ENCODE data around the gene PHACTR1.

Gene PHACTR1

DNA sequence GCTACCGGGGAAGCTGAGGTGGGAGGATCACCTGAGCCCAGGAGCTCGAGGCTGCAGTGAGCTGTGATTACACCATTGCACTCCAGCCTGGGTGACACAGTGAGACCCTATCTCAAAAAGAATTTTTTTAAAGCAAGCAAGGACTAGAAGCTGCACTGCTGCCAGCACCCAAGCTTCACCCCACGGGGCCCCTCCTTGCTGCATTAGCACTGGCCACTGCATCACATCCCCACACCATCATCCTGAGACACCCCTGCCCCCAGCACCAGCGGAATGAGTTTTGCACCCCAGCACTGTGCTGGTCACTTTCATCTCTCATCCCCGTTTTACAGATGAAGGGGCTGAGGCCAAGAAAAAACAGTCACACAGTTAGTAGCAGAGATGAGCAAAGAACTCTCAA lies 580.8 kb downstream of the PHACTR1 start:
- Histone ChIP-seq H3K18ac (ENCODE audit: low read length) (no peak overlapping the region), H3K9ac (ENCODE audit: low read depth, low read length, poor library complexity) (no peak overlapping the region), H3K27me3 (ENCODE audit: control insufficient read depth in 3 of 3, insufficient read depth in 3 of 3, low read depth in 1 of 3, low read length in 3 of 3) (no peaks in the 10 kb centered on the region), H3K9me3 (replicated peaks in 1 of 2; ENCODE audit: control insufficient read depth in 2 of 2, insufficient read depth in 1 of 2, low read depth in 1 of 2, low read length in 2 of 2) (no peaks in the 10 kb centered on the region), H3K36me3 (replicated peaks in 1 of 2; ENCODE audit: control insufficient read depth in 2 of 2, insufficient read depth in 2 of 2, low read length in 2 of 2) (peaks cover 45 to 88% of the 10 kb centered on the region in 2 donors), H3K79me1 (ENCODE audit: low read depth, low read length) (no peaks in the 10 kb centered on the region), H2AFZ (ENCODE audit: low read length) (no peak overlapping the region), H3K4me3 (ENCODE audit: low read length in 2 of 2) (no peak overlapping the region), H2BK15ac (ENCODE audit: low read length) (no peak overlapping the region), H4K8ac (ENCODE audit: low read depth, low read length) (no peak overlapping the region), H4K91ac (ENCODE audit: low read depth, low read length, poor library complexity) (no peak overlapping the region), H3K4me2 (ENCODE audit: insufficient read depth, low read length, poor library complexity, severe bottlenecking) (no peak overlapping the region), H2BK120ac (ENCODE audit: low read depth, low read length) (no peak overlapping the region), H3K4ac (ENCODE audit: low read length) (no peak overlapping the region), H3K23ac (ENCODE audit: low read depth, low read length, poor library complexity) (no peak overlapping the region), H3K14ac (ENCODE audit: low read length) (no peak overlapping the region), H2AK5ac (ENCODE audit: low read depth, low read length) (no peak overlapping the region), H3K27ac (replicated peaks; ENCODE audit: low read length) (no peak overlapping the region), H2BK5ac (ENCODE audit: low read length) (no peak overlapping the region), H2BK12ac (ENCODE audit: low read length) (no peak overlapping the region), H3K4me1 (ENCODE audit: control insufficient read depth in 2 of 2, insufficient read depth in 1 of 2, low read depth in 1 of 2, low read length in 2 of 2) (no peaks in the 10 kb centered on the region)
- DNase-seq (ENCODE audit: low spot score), result no peak
- WGBS, 2 donors (ENCODE audit: extremely low coverage in 2 of 2, insufficient read length in 2 of 2, insufficient replicate concordance in 1 of 2), result no CpG with 5 or more reads among the region's 5 CpGs

- H2BK5ac ChIP-seq (ENCODE audit: low read length), result no peak overlapping the region
- H3K23ac ChIP-seq (ENCODE audit: low read depth, low read length, poor library complexity), result no peak overlapping the region
- no peak overlapping the region for H3K14ac ChIP-seq (ENCODE audit: low read length)
- no peaks in the 10 kb centered on the region for H3K79me1 ChIP-seq (ENCODE audit: low read depth, low read length)
- H2AK5ac ChIP-seq (ENCODE audit: low read depth, low read length), result no peak overlapping the region
- no peak overlapping the region for H3K4ac ChIP-seq (ENCODE audit: low read length)
- no peak overlapping the region for H3K4me3 ChIP-seq (ENCODE audit: low read length in 2 of 2)
- H2BK120ac ChIP-seq (ENCODE audit: low read depth, low read length), result no peak overlapping the region
- no peak overlapping the region for H4K8ac ChIP-seq (ENCODE audit: low read depth, low read length)
- no peak overlapping the region for H3K18ac ChIP-seq (ENCODE audit: low read length)
- no peaks in the 10 kb centered on the region for H3K4me1 ChIP-seq (ENCODE audit: control insufficient read depth in 2 of 2, insufficient read depth in 1 of 2, low read depth in 1 of 2, low read length in 2 of 2)
- no peak overlapping the region for H4K91ac ChIP-seq (ENCODE audit: low read depth, low read length, poor library complexity)
- no peak for DNase-seq (ENCODE audit: low spot score)
- H2BK15ac ChIP-seq (ENCODE audit: low read length), result no peak overlapping the region
- H3K27me3 ChIP-seq (ENCODE audit: control insufficient read depth in 3 of 3, insufficient read depth in 3 of 3, low read depth in 1 of 3, low read length in 3 of 3), result no peaks in the 10 kb centered on the region
- no peak overlapping the region for H2AFZ ChIP-seq (ENCODE audit: low read length)
- peaks cover 49 to 89% of the 10 kb centered on the region in 2 donors for H3K36me3 ChIP-seq (replicated peaks in 1 of 2; ENCODE audit: control insufficient read depth in 2 of 2, insufficient read depth in 2 of 2, low read length in 2 of 2)
- H3K9ac ChIP-seq (ENCODE audit: low read depth, low read length, poor library complexity), result no peak overlapping the region
- WGBS, 2 donors (ENCODE audit: extremely low coverage in 2 of 2, insufficient read length in 2 of 2, insufficient replicate concordance in 1 of 2), result no CpG with 5 or more reads among the region's 3 CpGs
- no peak overlapping the region for H3K4me2 ChIP-seq (ENCODE audit: insufficient read depth, low read length, poor library complexity, severe bottlenecking)
- no peak overlapping the region for H3K27ac ChIP-seq (replicated peaks; ENCODE audit: low read length)
- no peak overlapping the region for H2BK12ac ChIP-seq (ENCODE audit: low read length)
- H3K9me3 ChIP-seq (replicated peaks in 1 of 2; ENCODE audit: control insufficient read depth in 2 of 2, insufficient read depth in 1 of 2, low read depth in 1 of 2, low read length in 2 of 2), result no peaks in the 10 kb centered on the region
Measured at GRCh38 chr6:13298446-13298845, 581.9 kb downstream of the PHACTR1 start.

DNA sequence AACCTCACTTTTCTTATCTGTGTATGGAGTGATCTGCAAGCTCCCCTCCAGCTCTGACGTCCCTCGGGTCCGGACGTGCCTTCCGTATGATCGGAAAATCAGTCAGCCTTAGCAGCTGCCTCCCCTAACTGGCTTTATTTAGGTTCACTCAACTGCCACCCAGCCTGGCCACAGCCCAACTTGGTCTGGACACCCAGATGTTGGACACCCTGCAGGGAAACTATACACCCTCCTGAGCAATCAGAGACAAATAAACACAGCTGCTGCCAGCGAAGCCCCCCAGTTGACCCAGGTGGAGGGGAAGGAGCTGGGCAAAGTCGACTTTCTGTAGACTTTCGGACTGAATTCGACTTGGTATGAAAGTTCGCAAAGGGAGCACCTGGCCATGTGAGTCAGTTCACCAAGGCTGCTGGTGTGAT lies 582.8 kb downstream of the PHACTR1 start:
- no peak for DNase-seq (ENCODE audit: low spot score)
- no peak overlapping the region for H3K18ac ChIP-seq (ENCODE audit: low read length)
- no peak overlapping the region for H3K4ac ChIP-seq (ENCODE audit: low read length)
- no peaks in the 10 kb centered on the region for H3K27me3 ChIP-seq (ENCODE audit: control insufficient read depth in 3 of 3, insufficient read depth in 3 of 3, low read depth in 1 of 3, low read length in 3 of 3)
- H3K27ac ChIP-seq (replicated peaks; ENCODE audit: low read length), result no peak overlapping the region
- no peak overlapping the region for H4K8ac ChIP-seq (ENCODE audit: low read depth, low read length)
- no peaks in the 10 kb centered on the region for H3K4me1 ChIP-seq (ENCODE audit: control insufficient read depth in 2 of 2, insufficient read depth in 1 of 2, low read depth in 1 of 2, low read length in 2 of 2)
- H3K4me3 ChIP-seq (ENCODE audit: low read length in 2 of 2), result no peak overlapping the region
- H2BK5ac ChIP-seq (ENCODE audit: low read length), result no peak overlapping the region
- no peak overlapping the region for H3K9ac ChIP-seq (ENCODE audit: low read depth, low read length, poor library complexity)
- no peak overlapping the region for H2AFZ ChIP-seq (ENCODE audit: low read length)
- no peak overlapping the region for H4K91ac ChIP-seq (ENCODE audit: low read depth, low read length, poor library complexity)
- WGBS, 2 donors (ENCODE audit: extremely low coverage in 2 of 2, insufficient read length in 2 of 2, insufficient replicate concordance in 1 of 2), result no CpG with 5 or more reads among the region's 11 CpGs
- H3K4me2 ChIP-seq (ENCODE audit: insufficient read depth, low read length, poor library complexity, severe bottlenecking), result no peak overlapping the region
- no peak overlapping the region for H2BK12ac ChIP-seq (ENCODE audit: low read length)
- no peak overlapping the region for H3K14ac ChIP-seq (ENCODE audit: low read length)
- H3K36me3 ChIP-seq (replicated peaks in 1 of 2; ENCODE audit: control insufficient read depth in 2 of 2, insufficient read depth in 2 of 2, low read length in 2 of 2), result peaks cover 45 to 89% of the 10 kb centered on the region in 2 donors
- H3K9me3 ChIP-seq (replicated peaks in 1 of 2; ENCODE audit: control insufficient read depth in 2 of 2, insufficient read depth in 1 of 2, low read depth in 1 of 2, low read length in 2 of 2), result no peaks in the 10 kb centered on the region
- no peak overlapping the region for H3K23ac ChIP-seq (ENCODE audit: low read depth, low read length, poor library complexity)
- H2BK15ac ChIP-seq (ENCODE audit: low read length), result no peak overlapping the region
- no peak overlapping the region for H2BK120ac ChIP-seq (ENCODE audit: low read depth, low read length)
- no peaks in the 10 kb centered on the region for H3K79me1 ChIP-seq (ENCODE audit: low read depth, low read length)
- no peak overlapping the region for H2AK5ac ChIP-seq (ENCODE audit: low read depth, low read length)

DNA sequence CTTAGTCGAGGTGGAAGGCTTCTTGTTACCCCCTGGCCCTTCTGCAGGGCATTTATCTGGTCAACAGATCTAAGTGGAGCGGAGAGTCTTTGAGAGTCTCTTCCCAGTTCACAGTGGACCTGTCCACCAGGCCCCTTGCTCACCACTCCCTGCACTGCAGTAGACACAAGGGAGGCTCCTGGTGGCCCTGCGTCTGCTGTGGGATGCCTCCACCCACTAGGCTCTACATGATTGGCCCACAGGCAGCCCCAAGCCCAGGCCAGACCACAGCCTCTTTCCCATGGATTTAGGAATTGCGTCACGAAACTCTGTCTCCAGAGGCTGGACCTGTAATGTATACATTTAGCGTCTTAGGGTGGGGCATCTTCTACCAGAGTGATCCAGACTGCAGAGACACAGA lies 583.4 kb downstream of the PHACTR1 start:
- Histone ChIP-seq H3K9me3 (replicated peaks in 1 of 2; ENCODE audit: control insufficient read depth in 2 of 2, insufficient read depth in 1 of 2, low read depth in 1 of 2, low read length in 2 of 2) (no peaks in the 10 kb centered on the region), H2BK15ac (ENCODE audit: low read length) (no peak overlapping the region), H3K4ac (ENCODE audit: low read length) (no peak overlapping the region), H2AFZ (ENCODE audit: low read length) (no peak overlapping the region), H2BK120ac (ENCODE audit: low read depth, low read length) (no peak overlapping the region), H4K8ac (ENCODE audit: low read depth, low read length) (no peak overlapping the region), H2BK12ac (ENCODE audit: low read length) (no peak overlapping the region), H3K9ac (ENCODE audit: low read depth, low read length, poor library complexity) (no peak overlapping the region), H3K79me1 (ENCODE audit: low read depth, low read length) (no peaks in the 10 kb centered on the region), H3K23ac (ENCODE audit: low read depth, low read length, poor library complexity) (no peak overlapping the region), H2BK5ac (ENCODE audit: low read length) (no peak overlapping the region), H3K36me3 (replicated peaks in 1 of 2; ENCODE audit: control insufficient read depth in 2 of 2, insufficient read depth in 2 of 2, low read length in 2 of 2) (peaks cover 43 to 89% of the 10 kb centered on the region in 2 donors), H3K14ac (ENCODE audit: low read length) (no peak overlapping the region), H3K4me1 (ENCODE audit: control insufficient read depth in 2 of 2, insufficient read depth in 1 of 2, low read depth in 1 of 2, low read length in 2 of 2) (no peaks in the 10 kb centered on the region), H4K91ac (ENCODE audit: low read depth, low read length, poor library complexity) (no peak overlapping the region), H3K18ac (ENCODE audit: low read length) (no peak overlapping the region), H3K4me2 (ENCODE audit: insufficient read depth, low read length, poor library complexity, severe bottlenecking) (no peak overlapping the region), H3K27ac (replicated peaks; ENCODE audit: low read length) (no peak overlapping the region), H2AK5ac (ENCODE audit: low read depth, low read length) (no peak overlapping the region), H3K27me3 (ENCODE audit: control insufficient read depth in 3 of 3, insufficient read depth in 3 of 3, low read depth in 1 of 3, low read length in 3 of 3) (no peaks in the 10 kb centered on the region), H3K4me3 (ENCODE audit: low read length in 2 of 2) (no peak overlapping the region)
- WGBS, 2 donors (ENCODE audit: extremely low coverage in 2 of 2, insufficient read length in 2 of 2, insufficient replicate concordance in 1 of 2), result no CpG with 5 or more reads among the region's 6 CpGs
- no peak for DNase-seq (ENCODE audit: low spot score)
